EH (cell line): ENCODE measurements around the gene CTH.
"Not testable (repeated sequence)": the region's sequence is repeated elsewhere in the genome, so short reads cannot be mapped to it uniquely, and the experiment has no call there.

Source experiments
- DNase-seq: peaks from one replicate; pipeline ENCODE4 v3.0.0-alpha.2; 2015; ENCODE audit warnings: low read depth

The CTH gene

GRCh38 chr1:70409136-70409535 is 1.9 kb upstream of the CTH start:
- DNase-seq: no peak

GRCh38 chr1:70411360-70411844 is 334 bp downstream of the CTH start:
- no peak for DNase-seq

GRCh38 chr1:70415882-70416281 is 4.8 kb downstream of the CTH start:
- DNase-seq: no peak

- DNase-seq: not testable (repeated sequence)
Measured at GRCh38 chr1:70418973-70419734, 8.1 kb downstream of the CTH start.

- no peak for DNase-seq
Measured at GRCh38 chr1:70420320-70420719, 9.3 kb downstream of the CTH start.

GRCh38 chr1:70426154-70427131 is 15.4 kb downstream of the CTH start:
- no peak for DNase-seq

- DNase-seq: peak; percentile 54
Measured at GRCh38 chr1:70427976-70428375, 16.9 kb downstream of the CTH start.

- peak; percentile 53 for DNase-seq
Measured at GRCh38 chr1:70429219-70429618, 18.2 kb downstream of the CTH start.

GRCh38 chr1:70429757-70430156 is 18.7 kb downstream of the CTH start:
- no peak for DNase-seq

- DNase-seq: no peak
Measured at GRCh38 chr1:70431317-70431716, 20.2 kb downstream of the CTH start.

- DNase-seq: no peak
Measured at GRCh38 chr1:70431874-70432273, 20.8 kb downstream of the CTH start.

GRCh38 chr1:70434253-70434859 is 23.3 kb downstream of the CTH start:
- DNase-seq: no peak

GRCh38 chr1:70436622-70437251 is 25.7 kb downstream of the CTH start:
- DNase-seq: peak; percentile 40

GRCh38 chr1:70438529-70438928 is 27.5 kb downstream of the CTH start:
- DNase-seq: peak; percentile 42

GRCh38 chr1:70440642-70441391 is 29.7 kb downstream of the CTH start:
- no peak for DNase-seq

- no peak for DNase-seq
Measured at GRCh38 chr1:70441392-70442035, 30.4 kb downstream of the CTH start.

- DNase-seq: peak; percentile 6
Measured at GRCh38 chr1:70442490-70442889, 31.4 kb downstream of the CTH start.

- no peak for DNase-seq
Measured at GRCh38 chr1:70443739-70444138, 32.7 kb downstream of the CTH start.

- no peak for DNase-seq
Measured at GRCh38 chr1:70449049-70449448, 38.0 kb downstream of the CTH start.

GRCh38 chr1:70452164-70452939 is 41.3 kb downstream of the CTH start:
- DNase-seq: not testable (repeated sequence)
